Effector memory CD4-positive, alpha-beta T cell (primary cell): Measurements from ENCODE around the gene NDC1.
"Not testable (repeated sequence)": the region's sequence is repeated elsewhere in the genome, so short reads cannot be mapped to it uniquely, and the experiment has no call there.

ENCODE experiments used
- DNase-seq, 3 donors: peaks; one replicate each; pipeline ENCODE4 v3.0.0-alpha.2; 2020
- H3K27ac ChIP-seq: 2 replicates; pipeline ENCODE4 v1.7.0; 2013; ENCODE audit warnings: mild to moderate bottlenecking, low read length, moderate library complexity; ENCODE audit not compliant: insufficient read depth, poor library complexity, severe bottlenecking
- H3K27me3 ChIP-seq: replicated peaks from 2 replicates; pipeline ENCODE4 v1.7.0; 2013; ENCODE audit warnings: mild to moderate bottlenecking, low read length; ENCODE audit not compliant: insufficient read depth, control insufficient read depth, poor library complexity, severe bottlenecking
- H3K36me3 ChIP-seq: 2 replicates; pipeline ENCODE4 v1.7.0; 2013; ENCODE audit warnings: mild to moderate bottlenecking, low read length, moderate library complexity; ENCODE audit not compliant: control insufficient read depth, insufficient read depth
- H3K4me1 ChIP-seq: 2 replicates; pipeline ENCODE4 v1.7.0; 2013; ENCODE audit warnings: low read length, mild to moderate bottlenecking; ENCODE audit not compliant: control insufficient read depth, insufficient read depth, poor library complexity, severe bottlenecking
- H3K4me3 ChIP-seq: 2 replicates; pipeline ENCODE4 v1.7.0; 2013; ENCODE audit warnings: low read length, low read depth, mild to moderate bottlenecking; ENCODE audit not compliant: insufficient read depth, poor library complexity, severe bottlenecking
- H3K9me3 ChIP-seq: 2 replicates; pipeline ENCODE4 v1.7.0; 2013; ENCODE audit warnings: mild to moderate bottlenecking, low read length, moderate library complexity; ENCODE audit not compliant: control insufficient read depth

NDC1 gene

GRCh38 chr1:53833393-53833792 is 4.7 kb downstream of the NDC1 start:
- no peak overlapping the region for H3K27ac ChIP-seq
- H3K4me3 ChIP-seq, result no peak overlapping the region
- no peaks in the 10 kb centered on the region for H3K9me3 ChIP-seq
- peaks cover 3% of the 10 kb centered on the region for H3K4me1 ChIP-seq
- H3K27me3 ChIP-seq, result no peaks in the 10 kb centered on the region
- H3K36me3 ChIP-seq, result peaks cover 4% of the 10 kb centered on the region
- DNase-seq, result no peak

- H3K27me3 ChIP-seq, result no peaks in the 10 kb centered on the region
- H3K36me3 ChIP-seq, result peaks cover 24% of the 10 kb centered on the region
- no peak overlapping the region for H3K4me3 ChIP-seq
- H3K27ac ChIP-seq, result no peak overlapping the region
- no peak for DNase-seq
- H3K4me1 ChIP-seq, result no peaks in the 10 kb centered on the region
- H3K9me3 ChIP-seq, result no peaks in the 10 kb centered on the region
Observed at GRCh38 chr1:53826367-53826766, 11.7 kb downstream of the NDC1 start.

GRCh38 chr1:53825306-53825705 is 12.8 kb downstream of the NDC1 start:
- Histone ChIP-seq H3K27ac (no peak overlapping the region), H3K4me3 (no peak overlapping the region), H3K27me3 (no peaks in the 10 kb centered on the region), H3K9me3 (no peaks in the 10 kb centered on the region), H3K36me3 (peaks cover 24% of the 10 kb centered on the region), H3K4me1 (no peaks in the 10 kb centered on the region)
- DNase-seq, result no peak

GRCh38 chr1:53822931-53823330 is 15.2 kb downstream of the NDC1 start:
- Histone ChIP-seq H3K27me3 (no peaks in the 10 kb centered on the region), H3K36me3 (peaks cover 22% of the 10 kb centered on the region), H3K9me3 (no peaks in the 10 kb centered on the region), H3K27ac (no peak overlapping the region), H3K4me1 (no peaks in the 10 kb centered on the region), H3K4me3 (no peak overlapping the region)
- no peak for DNase-seq

GRCh38 chr1:53821380-53821779 is 16.7 kb downstream of the NDC1 start:
- no peaks in the 10 kb centered on the region for H3K4me1 ChIP-seq
- no peak for DNase-seq

GRCh38 chr1:53819387-53819786 is 18.7 kb downstream of the NDC1 start:
- Histone ChIP-seq H3K27me3 (no peaks in the 10 kb centered on the region), H3K4me1 (no peaks in the 10 kb centered on the region), H3K36me3 (peaks cover 6% of the 10 kb centered on the region), H3K27ac (no peak overlapping the region), H3K4me3 (no peak overlapping the region), H3K9me3 (no peaks in the 10 kb centered on the region)
- no peak for DNase-seq

More at GRCh38 chr1:53821380-53821779, 16.7 kb downstream of the NDC1 start:
- Histone ChIP-seq H3K4me3 (no peak overlapping the region), H3K9me3 (no peaks in the 10 kb centered on the region), H3K36me3 (peaks cover 20% of the 10 kb centered on the region), H3K27ac (no peak overlapping the region), H3K27me3 (no peaks in the 10 kb centered on the region)

- not testable (repeated sequence) for H3K36me3 ChIP-seq
Observed at GRCh38 chr1:53816584-53816983, 21.5 kb downstream of the NDC1 start.

GRCh38 chr1:53815484-53815883 is 22.6 kb downstream of the NDC1 start:
- not testable (repeated sequence) for H3K36me3 ChIP-seq, H3K4me3 ChIP-seq, H3K27ac ChIP-seq, H3K4me1 ChIP-seq, H3K9me3 ChIP-seq, H3K27me3 ChIP-seq, DNase-seq

More at GRCh38 chr1:53816584-53816983, 21.5 kb downstream of the NDC1 start:
- H3K4me1 ChIP-seq, H3K27ac ChIP-seq, H3K4me3 ChIP-seq, H3K9me3 ChIP-seq, H3K27me3 ChIP-seq, DNase-seq: not testable (repeated sequence)

GRCh38 chr1:53811414-53811851 is 26.7 kb downstream of the NDC1 start:
- Histone ChIP-seq H3K27ac (no peak overlapping the region), H3K4me1 (no peaks in the 10 kb centered on the region), H3K9me3 (no peaks in the 10 kb centered on the region), H3K27me3 (no peaks in the 10 kb centered on the region), H3K4me3 (no peak overlapping the region), H3K36me3 (peaks cover 17% of the 10 kb centered on the region)
- DNase-seq, result no peak

- Histone ChIP-seq H3K27ac (no peak overlapping the region), H3K4me3 (no peak overlapping the region), H3K4me1 (no peaks in the 10 kb centered on the region), H3K36me3 (peaks cover 22% of the 10 kb centered on the region), H3K27me3 (no peaks in the 10 kb centered on the region), H3K9me3 (no peaks in the 10 kb centered on the region)
- no peak for DNase-seq
Observed at GRCh38 chr1:53810497-53810896, 27.6 kb downstream of the NDC1 start.

- Histone ChIP-seq H3K4me1 (no peaks in the 10 kb centered on the region), H3K9me3 (no peaks in the 10 kb centered on the region), H3K27ac (no peak overlapping the region), H3K27me3 (no peaks in the 10 kb centered on the region), H3K36me3 (peaks cover 25% of the 10 kb centered on the region), H3K4me3 (no peak overlapping the region)
- DNase-seq, result no peak
Observed at GRCh38 chr1:53810007-53810406, 28.1 kb downstream of the NDC1 start.
